ENCODE measurements around the gene IGF2BP2. TPM values are rescaled to one million over a fixed set of nuclear protein-coding genes. Genes with fewer than 3 reads are reported as not detected.

IGF2BP2 gene
- total and polyA plus RNA-seq, 2 of the 4 experiments (the other 2 are of a cell fraction): 23.4 to 88.2 TPM

DNA sequence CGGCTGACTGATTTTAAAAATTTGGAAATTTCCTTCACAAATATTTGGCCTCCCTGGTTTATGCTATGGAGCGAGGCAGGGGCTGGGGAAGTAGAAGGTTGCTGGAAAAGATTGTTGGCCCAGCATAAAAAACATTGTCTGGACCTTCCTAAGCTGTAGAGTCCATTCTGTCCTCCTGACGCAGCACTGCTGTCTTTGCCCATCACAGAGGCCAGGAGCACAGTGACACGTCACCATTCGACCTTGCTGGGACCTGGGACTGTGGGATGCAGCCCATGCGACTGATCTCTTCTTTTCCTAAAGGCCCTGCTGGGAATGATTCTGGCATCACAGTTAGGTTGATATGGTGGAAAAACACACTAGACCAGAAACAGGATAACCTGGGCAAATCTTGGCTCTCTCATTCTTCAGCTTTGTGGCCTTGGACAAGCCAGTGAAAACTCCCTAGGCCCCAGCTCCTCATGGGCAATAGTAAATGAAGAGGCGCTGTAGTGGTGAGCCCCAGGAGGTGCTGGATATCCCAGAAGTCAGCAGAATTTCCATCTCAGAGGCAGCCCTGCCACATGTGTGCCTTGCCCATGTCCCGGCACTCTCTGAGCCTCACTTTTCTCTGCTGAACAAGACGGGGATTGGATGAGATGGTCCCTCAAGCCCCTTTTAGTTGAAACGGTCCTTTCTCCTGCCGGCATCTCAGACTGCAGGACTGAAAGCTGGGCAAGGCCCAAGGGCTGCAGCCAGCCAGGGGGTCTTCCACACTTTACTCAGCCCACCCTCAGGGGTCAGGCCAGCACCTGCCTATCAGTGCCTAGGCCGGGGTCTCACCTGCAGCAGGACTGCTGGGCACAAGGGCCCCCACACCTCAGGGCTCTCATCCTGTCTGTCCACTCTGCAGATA is 169.2 kb downstream of the IGF2BP2 start (continued):
- TF ChIP-seq MAFK (IDR thresholded peaks at IDR 0.05; ENCODE audit: low read depth, low read length) (no peak), USF2 (IDR thresholded peaks at IDR 0.05; ENCODE audit: low read depth, low read length) (no peak)

DNA sequence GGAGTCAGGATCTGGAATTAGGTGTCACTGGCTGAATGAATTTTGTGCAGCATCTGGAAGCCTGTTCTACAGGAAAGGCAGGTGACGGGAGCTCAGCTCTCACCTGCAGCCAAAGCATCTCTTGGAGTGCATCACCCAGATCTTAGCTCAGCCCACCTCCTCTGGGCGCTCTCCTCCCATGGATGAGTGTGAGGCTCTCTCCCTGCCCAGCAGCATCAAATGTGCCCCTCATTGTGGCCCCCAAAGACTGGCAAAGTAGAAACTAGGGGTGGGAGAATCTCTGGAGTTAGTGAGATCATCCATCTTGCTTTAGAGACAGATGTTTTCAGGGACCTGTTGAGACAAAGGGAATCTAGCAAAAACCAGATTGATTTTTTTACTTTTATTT is 170.1 kb downstream of the IGF2BP2 start:
- WGBS, 2 experiments (ENCODE audit: extremely low coverage in 2 of 2, insufficient read length in 1 of 2): no CpG with 5 or more reads among the region's 2 CpGs
- H3K9ac ChIP-seq (ENCODE audit: low read depth, low read length): no peak overlapping the region
- H3K27me3 ChIP-seq (ENCODE audit: control insufficient read depth, insufficient read depth, low read length): no peaks in the 10 kb centered on the region
- no peak for DNase-seq
- peaks cover 57% of the 10 kb centered on the region for H3K36me3 ChIP-seq (ENCODE audit: control insufficient read depth, insufficient read depth, low read length)
- ChIA-PET POLR2A (ENCODE audit: unreplicated experiment) (no interaction called here), CTCF (no interaction called here)
- H4K91ac ChIP-seq (ENCODE audit: insufficient read depth, low read depth, low read length): no peak overlapping the region
- peaks cover 24% of the 10 kb centered on the region for H3K4me1 ChIP-seq (ENCODE audit: control insufficient read depth, insufficient read depth, low read length)
- H3K18ac ChIP-seq (ENCODE audit: low read depth, low read length): no peak overlapping the region
- H3K4me3 ChIP-seq (ENCODE audit: insufficient read depth, low read depth, low read length): no peak overlapping the region
- H3K4ac ChIP-seq (ENCODE audit: low read depth, low read length): no peak overlapping the region
- TF ChIP-seq FOS (IDR thresholded peaks at IDR 0.05; ENCODE audit: low read depth, low read length) (no peak), MAZ (IDR thresholded peaks at IDR 0.05; ENCODE audit: borderline replicate concordance, low read depth, low read length) (no peak), RFX5 (IDR thresholded peaks at IDR 0.05; ENCODE audit: low read depth, low read length) (no peak), MXI1 (IDR thresholded peaks at IDR 0.05; ENCODE audit: borderline replicate concordance, low read depth, low read length) (no peak), SMC3 (IDR thresholded peaks at IDR 0.05; ENCODE audit: low read depth, low read length) (no peak), RAD21 (IDR thresholded peaks at IDR 0.05; ENCODE audit: low read length) (no peak)
- TF ChIP-seq, protein P1, sequence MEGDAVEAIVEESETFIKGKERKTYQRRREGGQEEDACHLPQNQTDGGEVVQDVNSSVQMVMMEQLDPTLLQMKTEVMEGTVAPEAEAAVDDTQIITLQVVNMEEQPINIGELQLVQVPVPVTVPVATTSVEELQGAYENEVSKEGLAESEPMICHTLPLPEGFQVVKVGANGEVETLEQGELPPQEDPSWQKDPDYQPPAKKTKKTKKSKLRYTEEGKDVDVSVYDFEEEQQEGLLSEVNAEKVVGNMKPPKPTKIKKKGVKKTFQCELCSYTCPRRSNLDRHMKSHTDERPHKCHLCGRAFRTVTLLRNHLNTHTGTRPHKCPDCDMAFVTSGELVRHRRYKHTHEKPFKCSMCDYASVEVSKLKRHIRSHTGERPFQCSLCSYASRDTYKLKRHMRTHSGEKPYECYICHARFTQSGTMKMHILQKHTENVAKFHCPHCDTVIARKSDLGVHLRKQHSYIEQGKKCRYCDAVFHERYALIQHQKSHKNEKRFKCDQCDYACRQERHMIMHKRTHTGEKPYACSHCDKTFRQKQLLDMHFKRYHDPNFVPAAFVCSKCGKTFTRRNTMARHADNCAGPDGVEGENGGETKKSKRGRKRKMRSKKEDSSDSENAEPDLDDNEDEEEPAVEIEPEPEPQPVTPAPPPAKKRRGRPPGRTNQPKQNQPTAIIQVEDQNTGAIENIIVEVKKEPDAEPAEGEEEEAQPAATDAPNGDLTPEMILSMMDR (conservative IDR thresholded peaks at IDR 0.05; ENCODE audit: low read depth, low read length): no peak
- dilution Hi-C loops (cut with HindIII; ENCODE audit: low sequenced_read_pairs, unreplicated experiment): no loop called here
- no peaks in the 10 kb centered on the region for H3K9me3 ChIP-seq (ENCODE audit: control insufficient read depth, insufficient read depth, low read length)
- peaks cover 60% of the 10 kb centered on the region for H4K20me1 ChIP-seq (ENCODE audit: insufficient read depth, low read length)
- no peak overlapping the region for H2BK20ac ChIP-seq (ENCODE audit: low read depth, low read length)
- H2AK5ac ChIP-seq (ENCODE audit: low read depth, low read length): no peak overlapping the region
- H3K23ac ChIP-seq (ENCODE audit: low read depth, low read length): no peak overlapping the region
- no peak overlapping the region for H4K5ac ChIP-seq (ENCODE audit: low read depth, low read length)
- no peak overlapping the region for H3K4me2 ChIP-seq (ENCODE audit: low read depth, low read length)
- H2AK9ac ChIP-seq (replicated peaks; ENCODE audit: low read depth, low read length, poor library complexity): no peak overlapping the region
- H3K79me1 ChIP-seq (ENCODE audit: low read depth in 1 of 2, low read length in 2 of 2): peaks cover 32 to 71% of the 10 kb centered on the region in 2 experiments
- H2BK15ac ChIP-seq (ENCODE audit: low read depth, low read length): no peak overlapping the region
- H3K9me1 ChIP-seq (ENCODE audit: insufficient read depth, low read length): peaks cover 36% of the 10 kb centered on the region
- in situ Hi-C loops (cut with MboI; ENCODE audit: low sequenced_read_pairs): loop anchor here (25.0 kb wide), 2 partner anchors 258 to 608 kb away; no protein-coding TSS in a partner anchor
- BruUV-seq (replicated peaks): no TSS peak
- H2BK5ac ChIP-seq (ENCODE audit: low read depth, low read length, poor library complexity, severe bottlenecking): no peak overlapping the region
- no peak overlapping the region for H3K56ac ChIP-seq (ENCODE audit: extremely low read depth, insufficient read depth, low read length)
- no peak overlapping the region for H2BK120ac ChIP-seq (ENCODE audit: low read depth, low read length)
- H4K8ac ChIP-seq (ENCODE audit: low read depth in 2 of 2, low read length in 2 of 2): no peak overlapping the region
- H2AFZ ChIP-seq (replicated peaks; ENCODE audit: low read length, poor library complexity): no peak overlapping the region
- intact Hi-C loops (cut with micrococcal nuclease): no loop called here
- ATAC-seq (ENCODE audit: low read depth): no peak
- no peak overlapping the region for H3K27ac ChIP-seq (ENCODE audit: insufficient read depth, low read length)
- no peak overlapping the region for H3K14ac ChIP-seq (replicated peaks; ENCODE audit: low read depth, low read length)
